ENCODE measurements around the gene CDH16. TPM values are rescaled to one million over a fixed set of nuclear protein-coding genes. Genes with fewer than 3 reads are reported as not detected.

The CDH16 gene
- total RNA-seq, 2 donors from 2014 or later, result not detected

DNA sequence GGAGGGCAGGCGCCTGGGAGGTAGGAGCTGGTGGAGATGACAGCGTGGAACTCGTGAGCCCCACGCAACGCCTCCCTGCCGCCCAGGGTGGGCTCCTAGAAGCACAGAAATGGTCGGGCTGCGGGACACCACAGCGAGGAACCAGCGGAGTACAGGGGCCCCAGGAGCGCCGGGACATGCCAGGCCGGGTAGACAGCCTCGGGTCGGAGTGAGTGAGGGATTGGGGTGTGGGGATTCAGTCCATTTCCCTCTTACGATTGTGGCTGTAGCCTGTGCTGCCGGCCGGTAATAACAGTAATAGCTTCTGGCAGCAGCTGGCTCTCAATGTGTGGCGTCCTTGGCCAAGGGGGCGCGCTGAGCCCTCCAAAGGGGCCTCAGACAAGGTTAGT lies 30.1 kb upstream of the CDH16 start:
- Histone ChIP-seq H3K9me3 (no peaks in the 10 kb centered on the region), H3K36me3 (no peaks in the 10 kb centered on the region), H3K4me3 (peak overlapping the region; percentile 74), H3K27ac (no peak overlapping the region), H3K27me3 (replicated peaks; ENCODE audit: insufficient read depth) (no peaks in the 10 kb centered on the region), H3K4me1 (ENCODE audit: control insufficient read depth in 1 of 2, low read depth in 2 of 2) (peaks cover 8 to 19% of the 10 kb centered on the region in 2 donors)
- TF ChIP-seq, protein P1, sequence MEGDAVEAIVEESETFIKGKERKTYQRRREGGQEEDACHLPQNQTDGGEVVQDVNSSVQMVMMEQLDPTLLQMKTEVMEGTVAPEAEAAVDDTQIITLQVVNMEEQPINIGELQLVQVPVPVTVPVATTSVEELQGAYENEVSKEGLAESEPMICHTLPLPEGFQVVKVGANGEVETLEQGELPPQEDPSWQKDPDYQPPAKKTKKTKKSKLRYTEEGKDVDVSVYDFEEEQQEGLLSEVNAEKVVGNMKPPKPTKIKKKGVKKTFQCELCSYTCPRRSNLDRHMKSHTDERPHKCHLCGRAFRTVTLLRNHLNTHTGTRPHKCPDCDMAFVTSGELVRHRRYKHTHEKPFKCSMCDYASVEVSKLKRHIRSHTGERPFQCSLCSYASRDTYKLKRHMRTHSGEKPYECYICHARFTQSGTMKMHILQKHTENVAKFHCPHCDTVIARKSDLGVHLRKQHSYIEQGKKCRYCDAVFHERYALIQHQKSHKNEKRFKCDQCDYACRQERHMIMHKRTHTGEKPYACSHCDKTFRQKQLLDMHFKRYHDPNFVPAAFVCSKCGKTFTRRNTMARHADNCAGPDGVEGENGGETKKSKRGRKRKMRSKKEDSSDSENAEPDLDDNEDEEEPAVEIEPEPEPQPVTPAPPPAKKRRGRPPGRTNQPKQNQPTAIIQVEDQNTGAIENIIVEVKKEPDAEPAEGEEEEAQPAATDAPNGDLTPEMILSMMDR (IDR thresholded peaks at IDR 0.05), result no peak
- ATAC-seq (ENCODE audit: insufficient number of reproducible peaks, low FRiP score, low read depth) (no peak), DNase-seq (ENCODE audit: low spot score) (no peak)

DNA sequence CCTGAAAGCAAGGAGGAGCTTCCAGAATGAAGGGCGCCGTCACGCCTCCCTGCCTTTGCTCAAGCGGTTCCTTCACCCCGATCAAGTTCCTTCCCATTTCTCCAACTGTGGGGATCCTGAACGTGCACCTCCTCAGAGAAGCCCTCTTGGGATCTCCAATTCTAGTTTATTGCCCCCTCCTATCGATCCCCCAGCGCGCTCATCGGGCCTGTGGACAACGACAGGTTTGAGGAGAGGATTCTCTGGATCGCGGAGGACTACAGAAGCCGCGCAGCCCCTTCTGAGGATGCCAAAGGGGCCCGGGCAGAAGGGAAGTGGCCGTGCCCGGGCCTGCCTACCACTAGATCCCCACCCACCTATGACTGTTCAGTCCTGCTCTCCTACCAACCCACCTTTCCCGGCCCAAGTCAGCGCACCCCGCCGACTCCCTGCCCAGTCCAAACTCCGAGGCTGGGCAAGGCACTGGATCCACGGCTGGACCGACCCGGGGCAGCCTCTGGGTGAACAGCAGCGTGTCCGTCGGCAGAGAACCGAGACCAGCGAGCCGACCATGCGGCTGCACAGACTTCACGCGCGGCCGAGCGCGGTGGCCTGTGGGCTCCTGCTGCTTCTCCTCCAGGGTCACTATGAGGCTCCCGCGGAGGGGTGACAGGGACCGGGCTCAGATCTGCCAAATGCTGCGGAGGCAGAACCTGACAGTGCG lies 29.6 kb upstream of the CDH16 start:
- H3K27ac ChIP-seq, result no peak overlapping the region
- no peaks in the 10 kb centered on the region for H3K27me3 ChIP-seq (replicated peaks; ENCODE audit: insufficient read depth)
- H3K9me3 ChIP-seq, result no peaks in the 10 kb centered on the region
- H3K4me3 ChIP-seq, result peak overlapping the region; percentile 74
- peaks cover 8 to 19% of the 10 kb centered on the region in 2 donors for H3K4me1 ChIP-seq (ENCODE audit: control insufficient read depth in 1 of 2, low read depth in 2 of 2)
- DNase-seq (ENCODE audit: low spot score), result no peak
- peaks cover 4% of the 10 kb centered on the region for H3K36me3 ChIP-seq
- no peak for ATAC-seq (ENCODE audit: insufficient number of reproducible peaks, low FRiP score, low read depth)
- TF ChIP-seq, protein P1 (IDR thresholded peaks at IDR 0.05), result no peak

DNA sequence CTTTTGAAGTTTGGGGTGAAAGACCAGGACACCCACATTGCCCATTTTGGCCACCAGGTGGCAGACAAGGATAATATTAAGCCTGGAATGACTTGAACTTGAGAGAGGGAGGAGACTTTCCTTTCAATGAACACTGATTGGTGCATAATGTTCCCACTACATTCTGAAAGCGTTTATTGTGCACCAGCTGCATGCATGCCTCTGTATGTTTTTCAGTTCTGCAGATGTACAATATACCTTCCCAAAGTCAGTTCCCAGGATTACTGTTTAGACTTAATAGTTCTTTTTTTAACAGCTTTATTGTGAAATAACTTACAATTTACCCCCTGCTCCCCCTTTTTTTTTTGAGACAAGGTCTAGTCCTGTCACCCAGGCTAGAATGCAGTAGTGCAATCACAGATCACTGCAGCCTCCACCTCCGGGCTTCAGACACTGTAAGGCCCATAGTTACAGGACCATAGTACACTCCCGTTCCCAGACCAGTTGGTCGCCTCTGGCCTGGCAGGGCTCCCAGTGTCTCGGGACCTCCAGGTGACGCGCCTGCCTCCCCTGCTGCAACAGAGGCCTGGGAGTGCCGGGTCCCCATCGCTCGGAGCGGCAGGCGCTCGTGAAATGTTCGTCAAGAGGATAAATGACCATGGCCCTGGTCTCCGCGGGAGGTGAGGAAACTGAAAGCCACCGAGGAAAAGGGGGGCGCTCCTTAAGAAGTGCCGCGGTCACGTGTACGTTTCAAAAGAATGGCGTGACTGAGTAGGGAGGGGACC lies 28.8 kb upstream of the CDH16 start:
- H3K9me3 ChIP-seq, result no peaks in the 10 kb centered on the region
- TF ChIP-seq, protein P1 (IDR thresholded peaks at IDR 0.05), result peak; percentile 88
- no peaks in the 10 kb centered on the region for H3K27me3 ChIP-seq (replicated peaks; ENCODE audit: insufficient read depth)
- H3K36me3 ChIP-seq, result peaks cover 9% of the 10 kb centered on the region
- DNase-seq (ENCODE audit: low spot score) (no peak), ATAC-seq (ENCODE audit: insufficient number of reproducible peaks, low FRiP score, low read depth) (peak; percentile 63)
- H3K4me1 ChIP-seq (ENCODE audit: control insufficient read depth in 1 of 2, low read depth in 2 of 2), result peaks cover 8 to 19% of the 10 kb centered on the region in 2 donors
- peak overlapping the region; percentile 74 for H3K4me3 ChIP-seq
- no peak overlapping the region for H3K27ac ChIP-seq

DNA sequence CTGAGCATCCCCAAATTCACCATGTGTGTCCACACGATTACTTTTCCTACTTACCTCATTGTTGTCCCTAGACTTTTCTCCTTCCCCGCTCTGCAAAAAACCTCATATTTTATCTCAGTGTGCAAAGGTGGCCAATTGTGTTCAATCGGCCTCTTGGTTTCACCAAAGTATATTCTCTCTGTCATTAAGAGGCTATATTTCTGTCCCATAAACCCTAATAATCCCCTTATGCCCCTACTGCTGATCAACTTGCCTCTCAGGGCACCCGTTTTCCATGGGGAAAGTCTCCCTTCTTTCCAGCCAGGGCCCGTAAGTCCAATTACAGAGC lies 28.3 kb upstream of the CDH16 start:
- ATAC-seq (ENCODE audit: insufficient number of reproducible peaks, low FRiP score, low read depth) (no peak), DNase-seq (ENCODE audit: low spot score) (no peak)
- Histone ChIP-seq H3K27me3 (replicated peaks; ENCODE audit: insufficient read depth) (no peaks in the 10 kb centered on the region), H3K36me3 (peaks cover 15% of the 10 kb centered on the region), H3K9me3 (no peaks in the 10 kb centered on the region), H3K4me3 (no peak overlapping the region), H3K4me1 (ENCODE audit: control insufficient read depth in 1 of 2, low read depth in 2 of 2) (peaks cover 8 to 19% of the 10 kb centered on the region in 2 donors), H3K27ac (no peak overlapping the region)
- TF ChIP-seq, protein P1 (IDR thresholded peaks at IDR 0.05), result no peak

DNA sequence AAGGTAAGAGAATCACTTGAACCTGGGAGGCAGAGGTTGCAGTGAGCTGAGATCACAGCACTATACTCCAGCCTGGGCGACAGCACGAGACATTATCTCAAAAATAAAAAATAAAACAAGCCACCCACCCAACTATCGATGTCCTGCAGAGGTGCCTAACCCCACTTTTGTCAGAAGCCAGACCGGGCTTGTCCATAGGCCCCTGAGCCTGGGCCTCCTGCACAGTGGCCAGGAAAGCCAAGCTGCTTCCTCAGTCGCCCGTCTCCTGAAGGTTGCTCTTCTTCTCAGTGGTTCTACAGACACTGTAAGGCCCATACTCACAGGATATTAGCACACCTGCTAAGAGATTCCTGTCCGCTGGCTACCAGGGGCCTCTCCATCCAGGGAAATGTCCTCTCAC lies 27.9 kb upstream of the CDH16 start:
- H3K4me3 ChIP-seq, result no peak overlapping the region
- ATAC-seq (ENCODE audit: insufficient number of reproducible peaks, low FRiP score, low read depth) (no peak), DNase-seq (ENCODE audit: low spot score) (no peak)
- H3K27me3 ChIP-seq (replicated peaks; ENCODE audit: insufficient read depth), result no peaks in the 10 kb centered on the region
- peaks cover 17% of the 10 kb centered on the region for H3K36me3 ChIP-seq
- no peak overlapping the region for H3K27ac ChIP-seq
- no peaks in the 10 kb centered on the region for H3K9me3 ChIP-seq
- TF ChIP-seq, protein P1 (IDR thresholded peaks at IDR 0.05), result no peak
- H3K4me1 ChIP-seq (ENCODE audit: control insufficient read depth in 1 of 2, low read depth in 2 of 2), result peaks cover 8 to 19% of the 10 kb centered on the region in 2 donors
